ENCODE data around the gene MRLN. TPM values are rescaled to one million over a fixed set of nuclear protein-coding genes. Genes with fewer than 3 reads are reported as not detected.
"Not testable (repeated sequence)": the region's sequence is repeated elsewhere in the genome, so short reads cannot be mapped to it uniquely, and the experiment has no call there.

The MRLN gene
- total RNA-seq, result not detected

- H3K27ac Mint-ChIP-seq, result no peak within 1 kb of the TSS
- H3K9me3 Mint-ChIP-seq, result no peaks in the 10 kb centered on the region
- DNase-seq (ENCODE audit: low spot score in 2 of 2) (no peak), ATAC-seq (no peak)
- H3K36me3 Mint-ChIP-seq, result no peaks in the 10 kb centered on the region
Observed at GRCh38 chr10:59753267-59753666, at the start of gene MRLN. MRLN (minus strand) TSS chr10:59753455.

GRCh38 chr10:59801171-59801570 is 47.9 kb upstream of the MRLN start:
- H3K9me3 Mint-ChIP-seq, result no peaks in the 10 kb centered on the region
- no peak overlapping the region for H3K27ac Mint-ChIP-seq
- DNase-seq (ENCODE audit: low spot score in 2 of 2) (no peak), ATAC-seq (no peak)
- peaks cover 6 to 36% of the 10 kb centered on the region in 2 donors for H3K36me3 Mint-ChIP-seq

- no peaks in the 10 kb centered on the region for H3K9me3 Mint-ChIP-seq
- no peak overlapping the region for H3K27ac Mint-ChIP-seq
- DNase-seq (ENCODE audit: low spot score in 2 of 2) (no peak), ATAC-seq (no peak)
- peaks cover 10 to 34% of the 10 kb centered on the region in 2 donors for H3K36me3 Mint-ChIP-seq
Observed at GRCh38 chr10:59799421-59799820, 46.2 kb upstream of the MRLN start.

GRCh38 chr10:59793919-59794318 is 40.7 kb upstream of the MRLN start:
- no peak overlapping the region for H3K27ac Mint-ChIP-seq
- ATAC-seq (no peak), DNase-seq (ENCODE audit: low spot score in 2 of 2) (no peak)
- no peaks in the 10 kb centered on the region for H3K9me3 Mint-ChIP-seq
- peaks cover 11 to 54% of the 10 kb centered on the region in 2 donors for H3K36me3 Mint-ChIP-seq

- Mint-ChIP-seq H3K36me3 (peaks cover 11 to 47% of the 10 kb centered on the region in 2 donors), H3K27ac (peak overlapping the region in 1 of 2 donors; percentile 67), H3K9me3 (no peaks in the 10 kb centered on the region)
- no peak for DNase-seq (ENCODE audit: low spot score in 2 of 2)
- no peak for ATAC-seq
Observed at GRCh38 chr10:59792812-59793211, 39.6 kb upstream of the MRLN start.

- ATAC-seq, result peak in 1 of 2 donors; percentile 61
- Mint-ChIP-seq H3K36me3 (peaks cover 11 to 36% of the 10 kb centered on the region in 2 donors), H3K9me3 (no peaks in the 10 kb centered on the region), H3K27ac (peak overlapping the region in 1 of 2 donors; percentile 90)
- DNase-seq (ENCODE audit: low spot score in 2 of 2), result no peak
Observed at GRCh38 chr10:59791601-59792000, 38.3 kb upstream of the MRLN start.

- not testable (repeated sequence) for DNase-seq (ENCODE audit: low spot score in 2 of 2); ATAC-seq; H3K27ac Mint-ChIP-seq; H3K9me3 Mint-ChIP-seq
- H3K36me3 Mint-ChIP-seq, result peaks cover 11 to 36% of the 10 kb centered on the region in 2 donors
Observed at GRCh38 chr10:59790080-59790479, 36.8 kb upstream of the MRLN start.

- not testable (repeated sequence) for ATAC-seq; H3K9me3 Mint-ChIP-seq; DNase-seq (ENCODE audit: low spot score in 2 of 2); H3K27ac Mint-ChIP-seq
- peaks cover 5 to 26% of the 10 kb centered on the region in 2 donors for H3K36me3 Mint-ChIP-seq
Observed at GRCh38 chr10:59788914-59789313, 35.7 kb upstream of the MRLN start.

GRCh38 chr10:59787032-59787431 is 33.8 kb upstream of the MRLN start:
- not testable (repeated sequence) for H3K9me3 Mint-ChIP-seq; H3K27ac Mint-ChIP-seq; ATAC-seq; DNase-seq (ENCODE audit: low spot score in 2 of 2)
- H3K36me3 Mint-ChIP-seq, result peaks cover 4 to 11% of the 10 kb centered on the region in 2 donors

GRCh38 chr10:59785476-59785875 is 32.2 kb upstream of the MRLN start:
- not testable (repeated sequence) for H3K36me3 Mint-ChIP-seq; H3K9me3 Mint-ChIP-seq; ATAC-seq; H3K27ac Mint-ChIP-seq; DNase-seq (ENCODE audit: low spot score in 2 of 2)

GRCh38 chr10:59781511-59781910 is 28.3 kb upstream of the MRLN start:
- H3K9me3 Mint-ChIP-seq, result peaks cover 0 to 3% of the 10 kb centered on the region in 2 donors
- DNase-seq (ENCODE audit: low spot score in 2 of 2), result no peak
- no peak overlapping the region for H3K27ac Mint-ChIP-seq
- no peak for ATAC-seq
- peaks cover 0 to 7% of the 10 kb centered on the region in 2 donors for H3K36me3 Mint-ChIP-seq

GRCh38 chr10:59779756-59780533 is 26.7 kb upstream of the MRLN start:
- peaks cover 0 to 10% of the 10 kb centered on the region in 2 donors for H3K36me3 Mint-ChIP-seq
- peaks cover 0 to 3% of the 10 kb centered on the region in 2 donors for H3K9me3 Mint-ChIP-seq
- DNase-seq (ENCODE audit: low spot score in 2 of 2) (no peak), ATAC-seq (peak in 1 of 2 donors; percentile 29)
- H3K27ac Mint-ChIP-seq, result no peak overlapping the region

- ATAC-seq (no peak), DNase-seq (ENCODE audit: low spot score in 2 of 2) (no peak)
- peaks cover 0 to 6% of the 10 kb centered on the region in 2 donors for H3K9me3 Mint-ChIP-seq
- no peak overlapping the region for H3K27ac Mint-ChIP-seq
- peaks cover 7 to 10% of the 10 kb centered on the region in 2 donors for H3K36me3 Mint-ChIP-seq
Observed at GRCh38 chr10:59774451-59774850, 21.2 kb upstream of the MRLN start.

GRCh38 chr10:59773088-59773487 is 19.8 kb upstream of the MRLN start:
- ATAC-seq (no peak), DNase-seq (ENCODE audit: low spot score in 2 of 2) (no peak)
- peaks cover 0 to 5% of the 10 kb centered on the region in 2 donors for H3K9me3 Mint-ChIP-seq
- no peak overlapping the region for H3K27ac Mint-ChIP-seq
- peaks cover 7 to 10% of the 10 kb centered on the region in 2 donors for H3K36me3 Mint-ChIP-seq

GRCh38 chr10:59771162-59771807 is 18.0 kb upstream of the MRLN start:
- ATAC-seq, result no peak
- no peak overlapping the region for H3K27ac Mint-ChIP-seq
- H3K9me3 Mint-ChIP-seq, result peaks cover 0 to 3% of the 10 kb centered on the region in 2 donors
- no peak for DNase-seq (ENCODE audit: low spot score in 2 of 2)
- H3K36me3 Mint-ChIP-seq, result peaks cover under 1 to 7% of the 10 kb centered on the region in 2 donors

GRCh38 chr10:59770689-59771088 is 17.4 kb upstream of the MRLN start:
- Mint-ChIP-seq H3K27ac (no peak overlapping the region), H3K9me3 (peaks cover 0 to 3% of the 10 kb centered on the region in 2 donors), H3K36me3 (peaks cover 0 to 7% of the 10 kb centered on the region in 2 donors)
- DNase-seq (ENCODE audit: low spot score in 2 of 2) (no peak), ATAC-seq (no peak)

- ATAC-seq (no peak), DNase-seq (ENCODE audit: low spot score in 2 of 2) (no peak)
- Mint-ChIP-seq H3K27ac (no peak overlapping the region), H3K36me3 (peaks cover 7 to 8% of the 10 kb centered on the region in 2 donors), H3K9me3 (peaks cover 8 to 10% of the 10 kb centered on the region in 2 donors)
Observed at GRCh38 chr10:59762505-59762904, 9.2 kb upstream of the MRLN start.
